Spleen (tissue), 11 donors: ENCODE results near the gene GRIN3B. TPM values are rescaled to one million over a fixed set of nuclear protein-coding genes. Genes with fewer than 3 reads are reported as not detected.

Experiments
- DNase-seq: peaks from one replicate; pipeline ENCODE4 v3.0.0-alpha.2; 2020
- H3K27ac ChIP-seq, 8 donors: fragments of 200-600 bp; sonication (generic) in 7 of 8; 1 replicate in 4 of 8; 2 replicates in 4 of 8; pipeline versions ENCODE4 v1.5.0 to v1.8.0; 2016 to 2021; ENCODE audit warnings: inconsistent platforms in 4 of 8, mild to moderate bottlenecking in 4 of 8, moderate library complexity in 1 of 8
- H3K27me3 ChIP-seq, 7 donors: fragments of 200-600 bp; sonication (generic) in 6 of 7; replicated peaks in 1 of 7; 1 replicate in 4 of 7; 2 replicates in 3 of 7; pipeline versions ENCODE4 v1.5.0 to v1.8.0; 2016 to 2021; ENCODE audit warnings: inconsistent platforms in 3 of 7, mild to moderate bottlenecking in 1 of 7
- H3K36me3 ChIP-seq, 6 donors: fragments of 200-600 bp; sonication (generic) in 5 of 6; 1 replicate in 4 of 6; 2 replicates in 2 of 6; pipeline versions ENCODE4 v1.5.0 to v1.8.0; 2016 to 2021; ENCODE audit warnings: inconsistent platforms in 2 of 6
- H3K4me1 ChIP-seq, 6 donors: fragments of 200-600 bp; sonication (generic) in 5 of 6; 1 replicate in 3 of 6; 2 replicates in 3 of 6; pipeline versions ENCODE4 v1.5.0 to v1.8.0; 2016 to 2021; ENCODE audit warnings: inconsistent platforms in 3 of 6
- H3K4me3 ChIP-seq, 8 donors: fragments of 200-600 bp; sonication (generic) in 7 of 8; 1 replicate in 4 of 8; 2 replicates in 4 of 8; pipeline versions ENCODE4 v1.5.0 to v1.8.0; 2016 to 2021; ENCODE audit warnings: inconsistent platforms in 4 of 8, mild to moderate bottlenecking in 4 of 8, moderate library complexity in 2 of 8
- H3K9me3 ChIP-seq, 8 donors: fragments of 200-600 bp; sonication (generic) in 7 of 8; 1 replicate in 4 of 8; 2 replicates in 4 of 8; pipeline versions ENCODE4 v1.5.0 to v1.8.0; 2016 to 2021; ENCODE audit warnings: inconsistent platforms in 4 of 8
- POLR2A ChIP-seq, 3 donors: fragments of 450-650 bp; IDR thresholded peaks; one replicate each; pipeline ENCODE4 v1.5.1; 2017; ENCODE audit warnings: antibody characterized with exemption in 3 of 3, mild to moderate bottlenecking in 1 of 3
- POLR2AphosphoS5 ChIP-seq, 3 donors: sonication (generic); formaldehyde crosslinking; IDR thresholded peaks; one replicate each; pipeline ENCODE4 v1.5.1; 2017; ENCODE audit warnings: antibody characterized with exemption in 3 of 3
- WGBS, 5 donors: extraction: QIAGEN DNeasy Blood & Tissue Kit in 3 of 5; methylation state at CpG; one replicate each; pipeline versions ENCODE4 v1.1.5 to v1.1.7; 2013 to 2018; 5-methylcytosine and 5-hydroxymethylcytosine counted together
- intact Hi-C: fragments of 100-400 bp; cut with DNase I; formaldehyde crosslinking; loops from one replicate; pipeline ENCODE4 v1.15.0; 2023; ENCODE audit warnings: low total_unique reads
- polyA plus RNA-seq, 3 donors: library from polyadenylated mRNA; stranded (reverse); fragments of 200-250 nt; gene quantifications; one replicate each; pipeline ENCODE4 v1.2.1, GENCODE V29; 2013
- total RNA-seq, 7 donors: library from RNA; depleted of rRNA in 3 of 7; stranded (reverse); fragments of >200 nt in 3 of 7; fragmentation: NEBNext Ultra II Directional in 4 of 7; extraction: Animal tissue kit (Norgen Biotek cat#: 25700) in 4 of 7; gene quantifications; one replicate each; pipeline versions ENCODE4 v1.1.0 to v1.2.1, GENCODE V29; 2016 to 2021
- TF ChIP-seq, protein P1 (sequence below), 11 experiments: fragments of 200-600 bp in 7 of 11; fragments of 450-650 bp in 4 of 11; sonication (generic) in 4 of 11; IDR thresholded peaks in 8 of 11; conservative IDR thresholded peaks in 3 of 11; 1 replicate in 7 of 11; 2 replicates in 4 of 11; pipeline versions ENCODE4 v1.4.0 to v1.8.0; 2016 to 2021; ENCODE audit warnings: antibody characterized with exemption in 11 of 11, inconsistent platforms in 4 of 11, mild to moderate bottlenecking in 1 of 11
- donor health status: healthy with polysubstance abuse.
- donor health status: DM: no; HTN: no; CAD: no; lungs with moderate emphysema.
- donor health status: DM: no; HTN: no; CAD: no.
- donor health status: Bipolar disorder and iron deficiency.
- donor health status: healthy.
- donor health status: DM: no; HTN: no; CAD: no.
- donor health status: DM: yes; HTN: yes; CAD: no.

GRIN3B gene
- total and polyA plus RNA-seq, 10 donors: 0.07 to 0.11 TPM; not detected in 8

DNA sequence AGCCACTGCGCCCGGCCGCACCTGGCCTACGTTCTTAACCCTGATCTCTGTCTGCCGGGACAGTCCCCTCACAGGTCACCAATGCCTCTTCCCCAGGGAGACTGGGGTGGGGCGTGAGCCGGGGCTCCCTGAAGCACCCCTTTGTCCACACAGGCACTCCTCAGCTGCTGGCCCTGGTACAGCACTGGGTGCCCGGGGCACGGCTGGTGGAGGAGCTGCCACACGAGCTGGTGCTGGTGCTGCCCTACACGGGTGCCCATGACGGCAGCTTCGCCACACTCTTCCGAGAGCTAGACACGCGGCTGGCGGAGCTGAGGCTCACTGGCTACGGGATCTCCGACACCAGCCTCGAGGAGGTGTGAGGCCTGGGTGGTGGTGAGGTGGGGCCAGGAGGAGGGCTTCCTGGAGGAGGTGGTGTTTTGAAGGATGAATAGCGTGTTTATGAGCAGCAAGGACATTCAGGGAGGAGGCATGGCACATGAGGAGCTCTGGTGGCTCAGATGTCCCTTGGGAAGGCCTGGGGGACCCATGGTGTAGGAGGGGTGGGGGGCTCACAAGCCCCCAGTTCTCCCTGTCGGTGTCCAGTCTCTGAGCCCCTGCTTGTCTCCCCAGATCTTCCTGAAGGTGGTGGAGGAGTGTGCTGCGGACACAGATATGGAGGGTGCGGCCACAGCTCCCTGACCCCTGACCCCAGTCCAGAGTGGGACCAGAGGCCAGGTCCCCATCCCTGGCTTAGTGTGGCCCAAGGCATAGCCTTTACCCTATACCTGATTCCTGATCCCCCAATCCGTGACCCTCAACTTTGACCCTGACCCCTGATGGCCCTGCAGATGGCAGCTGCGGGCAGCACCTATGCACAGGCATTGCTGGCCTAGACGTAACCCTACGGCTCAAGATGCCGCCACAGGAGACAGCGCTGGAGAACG, 53.2 kb downstream of the GRIN3B start:
- no peak overlapping the region for H3K4me3 ChIP-seq
- TF ChIP-seq POLR2A (IDR thresholded peaks at IDR 0.05) (no peak), POLR2AphosphoS5 (IDR thresholded peaks at IDR 0.05) (peak in 1 of 3 donors; percentile 24)
- TF ChIP-seq, protein P1, sequence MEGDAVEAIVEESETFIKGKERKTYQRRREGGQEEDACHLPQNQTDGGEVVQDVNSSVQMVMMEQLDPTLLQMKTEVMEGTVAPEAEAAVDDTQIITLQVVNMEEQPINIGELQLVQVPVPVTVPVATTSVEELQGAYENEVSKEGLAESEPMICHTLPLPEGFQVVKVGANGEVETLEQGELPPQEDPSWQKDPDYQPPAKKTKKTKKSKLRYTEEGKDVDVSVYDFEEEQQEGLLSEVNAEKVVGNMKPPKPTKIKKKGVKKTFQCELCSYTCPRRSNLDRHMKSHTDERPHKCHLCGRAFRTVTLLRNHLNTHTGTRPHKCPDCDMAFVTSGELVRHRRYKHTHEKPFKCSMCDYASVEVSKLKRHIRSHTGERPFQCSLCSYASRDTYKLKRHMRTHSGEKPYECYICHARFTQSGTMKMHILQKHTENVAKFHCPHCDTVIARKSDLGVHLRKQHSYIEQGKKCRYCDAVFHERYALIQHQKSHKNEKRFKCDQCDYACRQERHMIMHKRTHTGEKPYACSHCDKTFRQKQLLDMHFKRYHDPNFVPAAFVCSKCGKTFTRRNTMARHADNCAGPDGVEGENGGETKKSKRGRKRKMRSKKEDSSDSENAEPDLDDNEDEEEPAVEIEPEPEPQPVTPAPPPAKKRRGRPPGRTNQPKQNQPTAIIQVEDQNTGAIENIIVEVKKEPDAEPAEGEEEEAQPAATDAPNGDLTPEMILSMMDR (IDR thresholded peaks at IDR 0.05 in 8 of 11, conservative IDR thresholded peaks at IDR 0.05 in 3 of 11): no peak
- peaks cover 0 to 73% (median 37%) of the 10 kb centered on the region in 6 donors for H3K36me3 ChIP-seq
- peaks cover 14 to 39% (median 29%) of the 10 kb centered on the region in 8 donors for H3K9me3 ChIP-seq
- 84 to 94% (median 92%) methylated on average over 18 to 31 of the region's 31 CpGs for WGBS, 5 donors
- H3K27me3 ChIP-seq: no peaks in the 10 kb centered on the region
- no peak for DNase-seq
- intact Hi-C loops: no loop called here
- H3K27ac ChIP-seq: no peak overlapping the region
- peaks cover 0 to 12% (median 5%) of the 10 kb centered on the region in 6 donors for H3K4me1 ChIP-seq

DNA sequence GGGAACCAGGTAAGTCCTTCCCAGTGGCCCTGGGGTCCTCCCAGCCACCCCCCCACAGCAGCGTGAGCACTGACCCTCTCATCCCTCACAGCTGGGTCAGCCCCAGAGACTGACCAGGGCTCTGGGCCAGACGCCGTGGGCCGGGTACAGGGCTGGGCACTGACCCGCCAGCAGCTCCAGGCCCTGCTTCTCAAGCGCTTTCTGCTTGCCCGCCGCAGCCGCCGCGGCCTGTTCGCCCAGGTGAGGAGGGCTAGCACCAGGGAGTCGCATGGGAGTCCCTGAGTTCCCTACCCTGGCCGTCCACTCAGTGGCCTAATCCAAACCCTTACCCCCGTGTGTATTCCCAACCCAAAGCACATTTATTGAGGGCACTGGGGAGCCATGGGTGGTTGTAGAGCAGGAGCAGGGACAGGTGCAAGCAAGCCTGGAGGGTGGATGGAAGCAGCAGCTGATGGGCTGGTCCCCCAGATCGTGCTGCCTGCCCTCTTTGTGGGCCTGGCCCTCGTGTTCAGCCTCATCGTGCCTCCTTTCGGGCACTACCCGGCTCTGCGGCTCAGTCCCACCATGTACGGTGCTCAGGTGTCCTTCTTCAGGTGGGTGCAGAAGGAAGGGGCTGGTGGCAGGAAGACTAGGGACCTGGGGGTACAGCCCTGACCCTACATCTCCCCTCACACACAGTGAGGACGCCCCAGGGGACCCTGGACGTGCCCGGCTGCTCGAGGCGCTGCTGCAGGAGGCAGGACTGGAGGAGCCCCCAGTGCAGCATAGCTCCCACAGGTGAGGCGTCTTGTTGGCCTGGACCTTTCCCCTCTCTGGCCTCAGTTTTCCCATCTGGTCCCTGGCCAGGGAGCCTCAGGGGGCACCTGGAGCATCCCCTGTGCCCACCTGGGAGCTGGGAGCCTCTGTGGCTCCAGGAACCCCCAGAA, 54.1 kb downstream of the GRIN3B start:
- peaks cover 2 to 77% (median 45%) of the 10 kb centered on the region in 6 donors for H3K36me3 ChIP-seq
- no peak overlapping the region for H3K27ac ChIP-seq
- 92 to 97% (median 94%) methylated on average over 17 to 28 of the region's 28 CpGs for WGBS, 5 donors
- H3K9me3 ChIP-seq: peaks cover 17 to 48% (median 38%) of the 10 kb centered on the region in 8 donors
- DNase-seq: peak; percentile 61
- H3K4me1 ChIP-seq: peaks cover 0 to 13% (median 5%) of the 10 kb centered on the region in 6 donors
- H3K27me3 ChIP-seq: no peaks in the 10 kb centered on the region
- TF ChIP-seq POLR2A (IDR thresholded peaks at IDR 0.05): no peak
- TF ChIP-seq, protein P1 (IDR thresholded peaks at IDR 0.05 in 8 of 11, conservative IDR thresholded peaks at IDR 0.05 in 3 of 11): no peak
- peak in 1 of 3 donors; percentile 6 for TF ChIP-seq POLR2AphosphoS5 (IDR thresholded peaks at IDR 0.05)
- intact Hi-C loops: no loop called here
- H3K4me3 ChIP-seq: no peak overlapping the region

GRCh38 chr19:1055028-1055425, 54.8 kb downstream of the GRIN3B start:
- peaks cover 2 to 83% (median 45%) of the 10 kb centered on the region in 6 donors for H3K36me3 ChIP-seq
- H3K27ac ChIP-seq: no peak overlapping the region
- H3K27me3 ChIP-seq: no peaks in the 10 kb centered on the region
- H3K4me1 ChIP-seq: peaks cover 0 to 13% (median 5%) of the 10 kb centered on the region in 6 donors
- TF ChIP-seq POLR2A (IDR thresholded peaks at IDR 0.05): no peak
- TF ChIP-seq POLR2AphosphoS5 (IDR thresholded peaks at IDR 0.05): no peak
- TF ChIP-seq, protein P1 (IDR thresholded peaks at IDR 0.05 in 8 of 11, conservative IDR thresholded peaks at IDR 0.05 in 3 of 11): no peak
- DNase-seq: no peak
- no peak overlapping the region for H3K4me3 ChIP-seq
- intact Hi-C loops: no loop called here
- 90 to 96% (median 93%) methylated on average over 3 to 14 of the region's 14 CpGs for WGBS, 5 donors
- H3K9me3 ChIP-seq: peaks cover 17 to 55% (median 42%) of the 10 kb centered on the region in 8 donors
